LNCAP (cell line): ENCODE results near the gene FOXI1.

Source experiments
- TF ChIP-seq, protein P1 (sequence below): fragments of 450-650 bp; IDR thresholded peaks from 2 replicates; pipeline ENCODE4 v1.5.1; 2017; ENCODE audit warnings: mild to moderate bottlenecking

The FOXI1 gene

DNA sequence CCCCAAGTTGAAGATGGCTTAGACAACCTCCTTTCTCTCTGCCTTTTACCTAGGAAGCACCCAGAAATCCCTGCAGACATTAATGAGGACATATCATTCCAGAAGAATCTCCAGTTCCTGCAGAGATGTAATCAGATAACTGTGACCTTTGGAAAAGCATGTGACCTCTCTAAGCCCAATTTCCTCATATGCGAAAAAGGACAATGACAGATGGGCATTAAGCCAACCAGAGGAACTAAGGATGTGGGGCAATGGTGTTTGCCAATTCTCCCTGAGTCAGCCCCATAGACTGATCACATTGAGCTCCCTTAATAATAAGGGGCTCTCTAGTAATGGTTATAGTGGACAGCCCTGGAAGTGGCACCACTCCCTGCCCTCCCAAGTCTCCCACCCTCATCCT, 10.1 kb upstream of the FOXI1 start:
- TF ChIP-seq, protein P1, sequence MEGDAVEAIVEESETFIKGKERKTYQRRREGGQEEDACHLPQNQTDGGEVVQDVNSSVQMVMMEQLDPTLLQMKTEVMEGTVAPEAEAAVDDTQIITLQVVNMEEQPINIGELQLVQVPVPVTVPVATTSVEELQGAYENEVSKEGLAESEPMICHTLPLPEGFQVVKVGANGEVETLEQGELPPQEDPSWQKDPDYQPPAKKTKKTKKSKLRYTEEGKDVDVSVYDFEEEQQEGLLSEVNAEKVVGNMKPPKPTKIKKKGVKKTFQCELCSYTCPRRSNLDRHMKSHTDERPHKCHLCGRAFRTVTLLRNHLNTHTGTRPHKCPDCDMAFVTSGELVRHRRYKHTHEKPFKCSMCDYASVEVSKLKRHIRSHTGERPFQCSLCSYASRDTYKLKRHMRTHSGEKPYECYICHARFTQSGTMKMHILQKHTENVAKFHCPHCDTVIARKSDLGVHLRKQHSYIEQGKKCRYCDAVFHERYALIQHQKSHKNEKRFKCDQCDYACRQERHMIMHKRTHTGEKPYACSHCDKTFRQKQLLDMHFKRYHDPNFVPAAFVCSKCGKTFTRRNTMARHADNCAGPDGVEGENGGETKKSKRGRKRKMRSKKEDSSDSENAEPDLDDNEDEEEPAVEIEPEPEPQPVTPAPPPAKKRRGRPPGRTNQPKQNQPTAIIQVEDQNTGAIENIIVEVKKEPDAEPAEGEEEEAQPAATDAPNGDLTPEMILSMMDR, result no peak

DNA sequence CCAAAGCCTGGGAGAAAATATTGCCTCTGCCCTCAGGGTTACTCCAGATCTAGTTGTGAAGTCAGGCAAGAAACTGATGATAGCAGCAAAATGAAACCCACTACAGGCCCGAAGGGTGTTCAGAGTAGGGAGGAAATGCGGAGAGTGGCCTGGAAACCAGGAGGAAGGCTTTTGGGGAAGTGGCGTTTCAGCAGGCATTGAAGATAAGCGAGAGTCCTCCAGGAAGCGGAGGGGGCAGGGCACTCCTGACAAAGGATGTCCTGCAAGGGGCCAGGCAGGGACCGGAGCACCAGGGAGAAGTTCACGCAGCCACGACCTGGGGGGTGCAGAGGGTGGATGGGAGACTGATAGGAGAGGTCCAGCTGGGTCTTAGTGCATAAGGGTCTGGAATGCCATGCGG, 7.8 kb upstream of the FOXI1 start:
- TF ChIP-seq, protein P1, result no peak

DNA sequence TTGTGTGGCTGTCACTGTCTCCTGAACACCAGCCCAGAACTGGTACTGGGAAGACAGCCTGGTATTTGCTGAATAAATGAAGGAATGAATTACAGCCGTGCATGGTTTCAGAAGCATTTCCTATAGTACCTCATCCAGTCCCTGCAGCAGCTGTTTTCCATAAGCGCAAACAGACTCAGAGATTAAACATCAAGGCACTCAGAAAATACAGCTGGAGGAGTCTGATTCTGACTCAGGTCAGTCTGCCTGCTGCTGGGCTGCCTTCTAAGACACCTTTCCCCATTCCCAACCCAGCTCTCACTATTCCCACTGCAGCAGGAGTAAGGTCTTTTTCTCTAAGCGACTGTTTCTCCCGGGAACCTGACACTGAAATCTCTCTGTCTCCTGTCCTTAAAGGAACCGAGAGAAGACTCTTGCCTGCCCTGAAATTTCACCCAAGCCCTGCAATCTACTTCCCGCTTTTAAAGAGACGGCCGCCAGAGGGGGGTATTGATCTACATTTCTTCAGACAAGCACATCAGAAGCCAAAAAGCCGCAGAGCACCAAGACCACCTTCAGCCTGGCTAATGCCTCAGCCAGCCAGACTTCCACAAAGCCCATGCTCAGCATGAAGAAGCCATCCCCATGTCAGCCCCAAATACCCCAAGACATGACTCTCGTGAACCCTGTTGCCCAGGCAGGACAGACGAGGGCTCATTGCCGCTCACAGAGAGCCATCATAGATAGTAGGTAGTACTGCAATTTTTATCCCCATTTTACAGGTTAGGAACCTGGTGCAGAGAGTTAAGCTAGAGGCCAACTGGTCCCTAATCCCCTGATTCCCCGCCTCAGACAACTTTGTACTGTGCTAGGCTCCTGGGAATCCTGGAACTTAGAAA, 5.4 kb upstream of the FOXI1 start:
- TF ChIP-seq, protein P1, result peak; percentile 66

DNA sequence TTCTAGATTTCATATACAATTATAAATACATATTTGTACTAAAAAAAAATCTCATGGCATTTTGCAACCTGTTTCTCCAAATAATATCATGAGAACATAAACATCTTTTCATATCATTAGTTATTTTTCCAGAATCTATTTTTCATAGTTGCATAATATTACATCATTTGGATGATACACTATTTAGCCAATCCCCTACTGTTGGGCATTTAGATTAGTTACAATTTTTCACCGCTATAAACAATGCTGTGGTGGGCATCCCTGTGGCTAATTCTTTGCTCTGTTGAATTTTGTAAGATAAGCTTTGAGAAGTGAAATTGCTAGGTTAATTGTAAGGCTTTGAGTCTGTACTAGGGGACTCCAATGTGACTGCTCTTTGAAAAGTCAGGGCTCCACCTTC, 2.2 kb upstream of the FOXI1 start:
- TF ChIP-seq, protein P1, result no peak

DNA sequence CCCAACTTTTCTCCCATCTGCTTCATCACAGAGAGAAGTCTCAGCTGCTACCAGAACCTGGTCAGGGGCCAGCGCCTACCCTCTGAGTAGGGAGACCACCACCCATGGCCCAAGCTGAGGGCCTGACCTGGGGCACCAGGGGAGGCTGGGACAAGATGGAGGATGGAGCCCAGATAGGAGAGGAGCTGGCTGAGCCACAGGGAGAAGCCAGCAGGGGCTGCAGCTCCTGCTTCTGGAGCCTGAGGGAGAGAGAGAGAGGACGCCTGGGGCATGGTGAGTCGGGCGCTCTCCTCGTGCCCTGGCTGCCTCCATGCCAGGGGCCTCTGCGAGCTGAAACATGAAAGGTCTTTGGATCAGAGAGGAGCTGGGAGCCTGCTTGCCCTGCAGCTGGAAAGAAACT, 1.4 kb upstream of the FOXI1 start:
- TF ChIP-seq, protein P1, result no peak

DNA sequence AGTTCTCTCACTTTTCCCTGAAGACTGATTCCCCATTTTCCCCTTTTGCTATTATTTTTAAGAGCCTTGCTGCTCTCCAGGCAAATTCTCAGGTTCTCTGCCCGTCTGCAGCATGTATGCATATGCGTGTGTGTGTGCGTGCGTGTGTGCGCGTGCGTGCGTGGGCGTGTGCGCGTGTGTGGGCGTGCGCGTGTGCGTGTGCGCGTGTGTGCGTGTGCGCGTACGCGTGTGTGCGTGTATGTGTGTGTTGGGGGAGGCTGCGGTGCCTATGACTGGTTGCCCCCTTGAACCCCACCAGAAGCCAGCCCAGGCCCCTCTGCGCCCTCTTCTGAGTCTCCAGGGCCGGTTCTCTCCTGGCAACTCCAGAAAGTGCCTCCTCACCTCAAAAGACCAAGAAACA, 987 bp upstream of the FOXI1 start:
- TF ChIP-seq, protein P1, result no peak

DNA sequence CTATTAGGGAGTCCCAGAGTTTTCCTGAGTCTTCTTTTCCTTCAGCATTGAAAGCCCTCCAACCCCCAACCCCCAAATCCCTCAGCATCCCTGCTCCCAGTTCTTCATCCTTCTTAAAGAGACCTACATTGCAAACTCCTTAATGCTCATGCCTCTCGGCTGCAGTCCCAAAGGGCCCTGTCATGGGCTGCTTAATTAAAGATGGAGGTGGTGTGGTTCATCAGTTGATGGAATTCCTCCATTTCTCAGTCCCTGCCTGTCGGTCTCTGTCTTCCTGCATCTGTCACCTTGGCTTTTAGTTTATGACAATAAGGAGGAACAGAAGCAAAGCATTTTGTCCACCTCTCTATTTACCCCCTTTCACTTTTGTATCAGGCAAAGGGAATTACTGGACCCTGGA, 2.0 kb downstream of the FOXI1 start:
- TF ChIP-seq, protein P1, result no peak
